Panc1 (cell line): ENCODE data around the gene ERN1. TPM values are rescaled to one million over a fixed set of nuclear protein-coding genes. Genes with fewer than 3 reads are reported as not detected.

ENCODE experiments used
- ATAC-seq: fragments of 200-7000 bp; cut with Tn5 transposase; 2 replicates; pipeline ENCODE4 v1.9.1; 2020; ENCODE audit warnings: mild to moderate bottlenecking, moderate library complexity
- BruUV-seq: library from RNA; stranded (reverse); fragments of 400-500 nt; replicated peaks from 2 replicates; lab custom pipeline; 2021; lab: Mats Ljungman, UMichigan
- CTCF ChIA-PET: fragments of 300-600 bp; sonication (Branson Sonifier 250); formaldehyde crosslinking; loops from one replicate; lab custom pipeline; 2022; ENCODE audit warnings: antibody characterized with exemption; lab: Charles Lee
- POLR2A ChIA-PET: fragments of 300-600 bp; sonication (Branson Sonifier 250); formaldehyde crosslinking; loops from one replicate; lab custom pipeline; 2022; ENCODE audit warnings: antibody characterized with exemption; lab: Charles Lee
- DNase-seq: peaks from one replicate; pipeline ENCODE4 v3.0.0-alpha.2; 2010; ENCODE audit warnings: low read depth, low spot score
- H3K27ac ChIP-seq: 2 replicates; pipeline ENCODE4 v1.5.1; 2011; ENCODE audit warnings: mild to moderate bottlenecking, low read length, inconsistent platforms
- H3K27me3 ChIP-seq: fragments of 200-500 bp; sonication (Bioruptor generic); 2 replicates; pipeline ENCODE4 v1.6.0; 2014; ENCODE audit warnings: low read length, inconsistent platforms; ENCODE audit not compliant: control insufficient read depth, insufficient read depth
- H3K36me3 ChIP-seq: fragments of 200-500 bp; sonication (Bioruptor generic); 2 replicates; pipeline ENCODE4 v1.5.1; 2014; ENCODE audit warnings: inconsistent platforms, mild to moderate bottlenecking, low read length, moderate library complexity; ENCODE audit not compliant: control insufficient read depth, insufficient read depth
- H3K4me1 ChIP-seq: 2 replicates; pipeline ENCODE4 v1.5.1; 2011; ENCODE audit warnings: inconsistent platforms, mild to moderate bottlenecking, low read length, moderate library complexity; ENCODE audit not compliant: control insufficient read depth, insufficient read depth
- H3K4me3 ChIP-seq, 2 experiments: 2 replicates each; pipeline ENCODE4 v1.5.1; 2011 to 2012; ENCODE audit warnings: low read depth in 2 of 2, low read length in 2 of 2, mild to moderate bottlenecking in 2 of 2, inconsistent platforms in 1 of 2, moderate library complexity in 1 of 2
- H3K9me3 ChIP-seq: fragments of 200-500 bp; sonication (Bioruptor generic); 2 replicates; pipeline ENCODE4 v1.5.1; 2014; ENCODE audit warnings: low read depth, mild to moderate bottlenecking, inconsistent platforms, low read length, moderate library complexity; ENCODE audit not compliant: control insufficient read depth, insufficient read depth
- POLR2AphosphoS5 ChIP-seq: IDR thresholded peaks from 2 replicates; pipeline ENCODE4 v1.6.1; 2012; ENCODE audit warnings: mild to moderate bottlenecking, low read depth, low read length, moderate library complexity
- REST ChIP-seq, 2 experiments: IDR thresholded peaks; 2 replicates each; pipeline ENCODE4 v1.6.1; 2011 to 2012; ENCODE audit warnings: low read depth in 2 of 2, control low read depth in 1 of 2, low read length in 1 of 2, mild to moderate bottlenecking in 1 of 2, moderate library complexity in 1 of 2; ENCODE audit not compliant: insufficient read depth in 1 of 2
- SIN3A ChIP-seq: IDR thresholded peaks from 2 replicates; pipeline ENCODE4 v1.6.1; 2012; ENCODE audit warnings: low read depth, mild to moderate bottlenecking, low read length, moderate library complexity, borderline replicate concordance; ENCODE audit not compliant: insufficient read depth
- TCF7L2 ChIP-seq: IDR thresholded peaks from 2 replicates; pipeline ENCODE4 v1.6.1; 2011; ENCODE audit warnings: mild to moderate bottlenecking, low read depth, low read length, inconsistent platforms
- in situ Hi-C: cut with HindIII; loops from 2 replicates; pipeline ENCODE4 v1.10.0; 2016; ENCODE audit warnings: low sequenced_read_pairs, low pct_unique_long_range_greater_than_20kb
- intact Hi-C: fragments of 100-400 bp; cut with micrococcal nuclease; formaldehyde crosslinking; loops from one replicate; pipeline ENCODE4 v1.10.0; 2022; ENCODE audit not compliant: unreplicated experiment
- total RNA-seq: library from RNA; stranded (reverse); gene quantifications from one replicate; pipeline ENCODE4 v1.2.1, GENCODE V29; 2021; ENCODE audit not compliant: unreplicated experiment
- TF ChIP-seq, protein P1 (sequence below): fragments of 450-650 bp; IDR thresholded peaks from 2 replicates; pipeline ENCODE4 v1.5.1; 2017; ENCODE audit warnings: mild to moderate bottlenecking

ERN1 gene
- total RNA-seq, 1 experiment from 2014 or later, result 12.1 TPM

GRCh38 chr17:64024781-64025731 is 104.9 kb downstream of the ERN1 start:
- TF ChIP-seq POLR2AphosphoS5 (no peak), SIN3A (no peak), TCF7L2 (no peak), REST (IDR thresholded peaks at IDR 0.05; ENCODE audit: insufficient read depth in 1 of 2, low read depth in 2 of 2, low read length in 1 of 2) (no peak)
- TF ChIP-seq, protein P1, sequence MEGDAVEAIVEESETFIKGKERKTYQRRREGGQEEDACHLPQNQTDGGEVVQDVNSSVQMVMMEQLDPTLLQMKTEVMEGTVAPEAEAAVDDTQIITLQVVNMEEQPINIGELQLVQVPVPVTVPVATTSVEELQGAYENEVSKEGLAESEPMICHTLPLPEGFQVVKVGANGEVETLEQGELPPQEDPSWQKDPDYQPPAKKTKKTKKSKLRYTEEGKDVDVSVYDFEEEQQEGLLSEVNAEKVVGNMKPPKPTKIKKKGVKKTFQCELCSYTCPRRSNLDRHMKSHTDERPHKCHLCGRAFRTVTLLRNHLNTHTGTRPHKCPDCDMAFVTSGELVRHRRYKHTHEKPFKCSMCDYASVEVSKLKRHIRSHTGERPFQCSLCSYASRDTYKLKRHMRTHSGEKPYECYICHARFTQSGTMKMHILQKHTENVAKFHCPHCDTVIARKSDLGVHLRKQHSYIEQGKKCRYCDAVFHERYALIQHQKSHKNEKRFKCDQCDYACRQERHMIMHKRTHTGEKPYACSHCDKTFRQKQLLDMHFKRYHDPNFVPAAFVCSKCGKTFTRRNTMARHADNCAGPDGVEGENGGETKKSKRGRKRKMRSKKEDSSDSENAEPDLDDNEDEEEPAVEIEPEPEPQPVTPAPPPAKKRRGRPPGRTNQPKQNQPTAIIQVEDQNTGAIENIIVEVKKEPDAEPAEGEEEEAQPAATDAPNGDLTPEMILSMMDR, result no peak
- CTCF ChIA-PET, result interaction anchor here (0.7 to 5.4 kb wide), 4 partner anchors 105 to 278 kb away, joined by 3 to 66 read pairs (median 4); no protein-coding TSS in a partner anchor
- no peak overlapping the region for H3K27ac ChIP-seq
- H3K9me3 ChIP-seq, result no peaks in the 10 kb centered on the region
- H3K4me3 ChIP-seq, result no peak overlapping the region
- no TSS peak for BruUV-seq
- H3K4me1 ChIP-seq, result no peaks in the 10 kb centered on the region
- no peak for DNase-seq
- ATAC-seq, result no peak; the same call in 1 of the 2 replicates
- H3K27me3 ChIP-seq, result no peaks in the 10 kb centered on the region
- in situ Hi-C loops, result no loop called here
- POLR2A ChIA-PET, result no interaction called here
- intact Hi-C loops, result loop anchor here (10.0 kb wide), 1 partner anchor 110 kb away; the partner anchor contains the start of genes CSHL1 and GH1
- no peaks in the 10 kb centered on the region for H3K36me3 ChIP-seq

- Histone ChIP-seq H3K4me3 (no peak overlapping the region), H3K27ac (no peak overlapping the region), H3K9me3 (no peaks in the 10 kb centered on the region), H3K27me3 (no peaks in the 10 kb centered on the region), H3K36me3 (no peaks in the 10 kb centered on the region), H3K4me1 (no peaks in the 10 kb centered on the region)
- DNase-seq (no peak), ATAC-seq (no peak)
- intact Hi-C loops, result loop anchor here (10.0 kb wide), 1 partner anchor 109 kb away; the partner anchor contains the start of genes CSHL1 and GH1
- no peak for TF ChIP-seq TCF7L2
- TF ChIP-seq, protein P1, result no peak
- in situ Hi-C loops, result no loop called here
- BruUV-seq, result no TSS peak
- POLR2A ChIA-PET, result no interaction called here
- CTCF ChIA-PET, result interaction anchor here (0.9 kb wide), 1 partner anchor 279 kb away, joined by 3 read pairs; no protein-coding TSS in a partner anchor
These were observed 105.7 kb downstream of the ERN1 start for GRCh38 chr17:64024215-64024654.
